ENCODE results near the gene ZC3H8. TPM values are rescaled to one million over a fixed set of nuclear protein-coding genes. Genes with fewer than 3 reads are reported as not detected.

ZC3H8 gene
- total RNA-seq, 1 donor from 2014 or later, result 6.1 TPM

DNA sequence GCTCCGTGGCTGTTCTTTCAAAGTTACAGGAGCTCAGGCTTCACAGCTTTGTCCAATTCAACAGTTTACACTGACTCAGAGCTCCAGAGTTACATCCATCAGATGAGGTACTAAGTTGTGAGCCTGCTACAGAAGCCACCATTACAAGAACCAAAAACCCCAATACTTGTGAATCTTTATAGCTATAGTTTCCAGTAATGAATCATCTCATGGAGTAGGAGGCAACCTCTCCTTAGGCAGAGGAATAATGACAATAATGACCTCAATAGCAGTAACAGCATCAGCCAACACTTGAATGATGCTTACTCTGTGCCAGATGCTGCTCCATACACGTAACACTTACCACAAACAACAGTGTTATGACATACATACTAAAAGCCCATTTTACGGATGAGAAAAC, 3.6 kb downstream of the ZC3H8 start:
- TF ChIP-seq, protein P1, sequence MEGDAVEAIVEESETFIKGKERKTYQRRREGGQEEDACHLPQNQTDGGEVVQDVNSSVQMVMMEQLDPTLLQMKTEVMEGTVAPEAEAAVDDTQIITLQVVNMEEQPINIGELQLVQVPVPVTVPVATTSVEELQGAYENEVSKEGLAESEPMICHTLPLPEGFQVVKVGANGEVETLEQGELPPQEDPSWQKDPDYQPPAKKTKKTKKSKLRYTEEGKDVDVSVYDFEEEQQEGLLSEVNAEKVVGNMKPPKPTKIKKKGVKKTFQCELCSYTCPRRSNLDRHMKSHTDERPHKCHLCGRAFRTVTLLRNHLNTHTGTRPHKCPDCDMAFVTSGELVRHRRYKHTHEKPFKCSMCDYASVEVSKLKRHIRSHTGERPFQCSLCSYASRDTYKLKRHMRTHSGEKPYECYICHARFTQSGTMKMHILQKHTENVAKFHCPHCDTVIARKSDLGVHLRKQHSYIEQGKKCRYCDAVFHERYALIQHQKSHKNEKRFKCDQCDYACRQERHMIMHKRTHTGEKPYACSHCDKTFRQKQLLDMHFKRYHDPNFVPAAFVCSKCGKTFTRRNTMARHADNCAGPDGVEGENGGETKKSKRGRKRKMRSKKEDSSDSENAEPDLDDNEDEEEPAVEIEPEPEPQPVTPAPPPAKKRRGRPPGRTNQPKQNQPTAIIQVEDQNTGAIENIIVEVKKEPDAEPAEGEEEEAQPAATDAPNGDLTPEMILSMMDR (IDR thresholded peaks at IDR 0.05; ENCODE audit: unreplicated experiment), result no peak
- Mint-ChIP-seq H3K27ac (ENCODE audit: unreplicated experiment) (no peak overlapping the region), H3K36me3 (ENCODE audit: low read depth, unreplicated experiment) (no peaks in the 10 kb centered on the region), H3K27me3 (ENCODE audit: unreplicated experiment) (no peaks in the 10 kb centered on the region), H3K4me3 (ENCODE audit: unreplicated experiment) (no peak overlapping the region), H3K4me1 (ENCODE audit: unreplicated experiment) (peaks cover 16% of the 10 kb centered on the region), H3K9me3 (ENCODE audit: unreplicated experiment) (no peaks in the 10 kb centered on the region)
- no peak for DNase-seq (ENCODE audit: low spot score)

DNA sequence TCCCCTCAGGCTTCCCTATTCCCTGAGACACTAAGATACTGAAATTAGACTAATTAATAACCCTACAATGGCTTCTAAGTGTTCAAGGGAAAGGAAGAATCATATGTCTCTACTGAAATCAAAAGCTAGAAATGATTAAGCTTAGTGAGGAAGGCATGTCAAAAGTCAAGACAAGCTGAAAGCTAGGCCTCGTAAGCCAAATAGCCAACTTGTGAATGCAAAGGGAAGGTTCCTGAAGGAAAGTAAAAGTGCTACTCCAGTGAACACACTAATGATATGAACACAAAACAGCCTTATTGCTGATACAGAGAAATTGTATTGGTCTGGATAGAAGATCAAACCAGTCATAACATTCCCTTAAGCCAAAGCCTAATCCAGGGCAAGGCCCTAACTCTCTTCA, 10.0 kb downstream of the ZC3H8 start:
- TF ChIP-seq, protein P1 (IDR thresholded peaks at IDR 0.05; ENCODE audit: unreplicated experiment), result no peak
- peaks cover 2% of the 10 kb centered on the region for H3K27me3 Mint-ChIP-seq (ENCODE audit: unreplicated experiment)
- no peaks in the 10 kb centered on the region for H3K36me3 Mint-ChIP-seq (ENCODE audit: low read depth, unreplicated experiment)
- H3K4me3 Mint-ChIP-seq (ENCODE audit: unreplicated experiment), result no peak overlapping the region
- DNase-seq (ENCODE audit: low spot score), result no peak
- no peaks in the 10 kb centered on the region for H3K9me3 Mint-ChIP-seq (ENCODE audit: unreplicated experiment)
- H3K27ac Mint-ChIP-seq (ENCODE audit: unreplicated experiment), result no peak overlapping the region
- peaks cover 1% of the 10 kb centered on the region for H3K4me1 Mint-ChIP-seq (ENCODE audit: unreplicated experiment)

DNA sequence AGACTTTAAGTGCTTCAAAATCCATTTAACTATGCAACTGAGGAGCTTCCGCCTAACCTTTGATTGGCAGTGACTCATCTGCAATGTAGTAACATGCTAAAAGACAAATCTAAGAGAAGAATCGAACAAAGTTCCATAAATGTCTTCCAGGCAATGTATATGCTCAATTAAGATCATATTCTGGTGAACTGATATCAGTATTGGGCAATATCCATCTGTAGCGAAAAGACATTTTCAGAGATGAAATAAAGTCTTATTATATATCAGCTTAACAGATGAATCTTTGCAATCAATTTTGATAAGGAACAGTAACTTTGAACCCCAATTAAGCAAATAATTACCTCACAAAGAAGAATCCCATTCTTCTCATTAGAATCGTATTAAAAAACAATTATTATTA, 11.6 kb downstream of the ZC3H8 start:
- Mint-ChIP-seq H3K27me3 (ENCODE audit: unreplicated experiment) (peaks cover 2% of the 10 kb centered on the region), H3K4me3 (ENCODE audit: unreplicated experiment) (no peak overlapping the region)

DNA sequence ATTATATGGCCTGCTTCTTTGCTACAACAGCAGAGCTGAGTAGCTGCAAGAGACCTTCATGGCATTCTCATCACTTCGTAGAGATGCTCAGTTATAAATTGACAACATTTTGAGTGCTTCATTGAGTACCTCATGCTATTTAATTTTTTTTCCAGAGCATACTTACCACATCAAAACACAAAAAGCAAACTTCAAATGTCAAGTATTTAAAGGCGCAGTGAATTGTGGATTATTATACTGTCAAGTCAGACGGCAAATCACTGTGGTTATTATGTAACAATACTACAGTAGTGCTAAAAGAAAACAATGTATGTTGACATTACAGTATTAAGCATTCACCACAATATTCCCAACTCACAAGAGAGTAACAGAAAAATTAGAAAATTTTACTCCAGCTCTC, 12.5 kb downstream of the ZC3H8 start:
- Mint-ChIP-seq H3K27me3 (ENCODE audit: unreplicated experiment) (peaks cover 2% of the 10 kb centered on the region), H3K4me3 (ENCODE audit: unreplicated experiment) (no peak overlapping the region), H3K36me3 (ENCODE audit: low read depth, unreplicated experiment) (no peaks in the 10 kb centered on the region), H3K9me3 (ENCODE audit: unreplicated experiment) (no peaks in the 10 kb centered on the region), H3K4me1 (ENCODE audit: unreplicated experiment) (peaks cover 2% of the 10 kb centered on the region), H3K27ac (ENCODE audit: unreplicated experiment) (no peak overlapping the region)
- TF ChIP-seq, protein P1 (IDR thresholded peaks at IDR 0.05; ENCODE audit: unreplicated experiment), result no peak
- DNase-seq (ENCODE audit: low spot score), result no peak

More for the DNA sequence above, 11.6 kb downstream of the ZC3H8 start:
- TF ChIP-seq, protein P1 (IDR thresholded peaks at IDR 0.05; ENCODE audit: unreplicated experiment), result no peak
- no peak for DNase-seq (ENCODE audit: low spot score)
- H3K9me3 Mint-ChIP-seq (ENCODE audit: unreplicated experiment), result no peaks in the 10 kb centered on the region
- H3K27ac Mint-ChIP-seq (ENCODE audit: unreplicated experiment), result no peak overlapping the region
- peaks cover 2% of the 10 kb centered on the region for H3K4me1 Mint-ChIP-seq (ENCODE audit: unreplicated experiment)
- H3K36me3 Mint-ChIP-seq (ENCODE audit: low read depth, unreplicated experiment), result no peaks in the 10 kb centered on the region

DNA sequence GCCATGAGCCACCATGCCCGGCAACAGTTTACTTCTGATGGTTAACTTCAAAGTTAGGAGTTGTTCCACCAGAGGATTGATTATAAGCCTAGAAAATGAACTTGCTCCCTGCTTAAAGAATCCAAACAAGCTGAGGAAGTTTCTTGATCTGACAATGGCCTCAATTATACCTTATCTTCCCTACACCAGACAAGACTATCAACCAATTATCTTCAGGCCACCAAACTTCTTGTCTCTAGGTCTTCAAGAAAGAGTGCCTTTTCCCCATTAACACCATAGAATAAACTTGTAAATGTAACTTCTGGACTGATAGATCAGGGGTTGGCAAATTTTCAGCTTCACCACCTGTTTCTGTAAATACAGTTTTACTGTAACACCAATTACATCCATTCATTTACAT, 15.0 kb downstream of the ZC3H8 start:
- no peak for DNase-seq (ENCODE audit: low spot score)
- peaks cover 2% of the 10 kb centered on the region for H3K4me1 Mint-ChIP-seq (ENCODE audit: unreplicated experiment)
- H3K27me3 Mint-ChIP-seq (ENCODE audit: unreplicated experiment), result peaks cover 2% of the 10 kb centered on the region

More for the DNA sequence above, 15.0 kb downstream of the ZC3H8 start:
- peak overlapping the region; percentile 21 for H3K27ac Mint-ChIP-seq (ENCODE audit: unreplicated experiment)
- H3K36me3 Mint-ChIP-seq (ENCODE audit: low read depth, unreplicated experiment), result no peaks in the 10 kb centered on the region
- no peak overlapping the region for H3K4me3 Mint-ChIP-seq (ENCODE audit: unreplicated experiment)
- H3K9me3 Mint-ChIP-seq (ENCODE audit: unreplicated experiment), result no peaks in the 10 kb centered on the region
- TF ChIP-seq, protein P1 (IDR thresholded peaks at IDR 0.05; ENCODE audit: unreplicated experiment), result no peak

All from endothelial cell (in vitro differentiated cells).